HG03469 (cell line): ENCODE results near the gene LRRC9.

Source experiments
- ATAC-seq: cut with Tn5 transposase; IDR thresholded peaks from one replicate; pipeline ENCODE4 v1.9.1; 2021; ENCODE audit warnings: mild to moderate bottlenecking, moderate library complexity, moderate number of reproducible peaks; ENCODE audit not compliant: unreplicated experiment

The LRRC9 gene

DNA sequence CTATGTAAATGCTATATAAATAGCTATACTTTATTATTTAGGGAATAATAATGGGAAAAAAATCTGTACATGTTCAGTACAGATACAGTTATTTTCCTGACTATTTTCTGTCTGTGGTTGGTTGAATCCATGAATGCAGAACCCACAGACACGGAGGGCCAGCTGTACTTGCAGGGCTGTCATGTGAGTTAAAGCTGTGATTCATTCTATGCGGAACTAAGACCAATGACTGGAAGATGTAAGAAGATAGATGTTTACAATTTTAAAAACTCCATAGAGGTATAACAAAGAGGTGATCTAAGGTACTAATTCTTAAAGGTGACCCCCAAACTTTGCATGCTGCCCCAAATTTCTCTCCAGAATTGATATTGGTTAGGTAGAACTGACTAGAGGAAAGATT lies 186.4 kb downstream of the LRRC9 start:
- ATAC-seq: no peak

DNA sequence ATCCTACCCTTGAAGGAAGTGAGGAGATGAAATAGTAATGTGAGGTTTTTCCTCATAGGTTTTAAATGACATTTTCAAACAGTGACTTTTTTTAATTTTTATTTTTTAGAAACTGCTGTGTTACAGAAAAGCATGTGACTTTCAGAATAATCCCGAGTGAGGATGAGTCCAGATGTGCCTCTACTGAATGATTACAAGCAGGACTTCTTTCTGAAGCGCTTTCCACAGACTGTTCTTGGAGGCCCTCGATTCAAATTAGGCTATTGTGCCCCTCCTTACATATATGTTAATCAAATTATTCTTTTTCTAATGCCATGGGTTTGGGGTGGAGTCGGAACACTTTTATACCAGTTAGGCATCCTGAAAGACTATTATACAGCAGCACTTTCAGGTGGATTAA lies 187.5 kb downstream of the LRRC9 start:
- ATAC-seq: no peak

DNA sequence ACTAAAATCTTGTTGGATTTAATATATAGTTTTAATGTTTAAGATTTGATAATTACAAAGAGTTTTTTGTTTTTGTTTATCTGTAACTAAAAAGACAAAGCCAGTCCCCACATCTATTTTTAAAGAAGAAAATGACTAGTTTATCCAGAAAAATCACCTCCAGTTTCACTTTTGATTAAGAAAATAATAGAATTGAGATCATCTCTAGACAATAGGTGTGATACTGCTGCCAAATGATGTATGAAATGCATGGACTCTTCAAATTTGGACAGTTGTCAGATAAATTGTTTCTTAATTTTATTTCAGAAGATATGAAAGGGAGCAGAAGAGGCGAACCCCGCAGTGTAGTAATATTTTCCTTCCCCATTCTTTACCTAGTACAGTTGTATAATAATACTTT lies 191.8 kb downstream of the LRRC9 start:
- ATAC-seq: no peak
